KOPT-K1 (cell line): Measurements from ENCODE around the gene DBNDD2.

Source experiments
- H3K27ac ChIP-seq: fragments of 200-600 bp; sonication (generic); 2 replicates; pipeline ENCODE4 v1.5.1; 2016; ENCODE audit warnings: antibody characterized with exemption, mild to moderate bottlenecking, low read depth, low read length; ENCODE audit not compliant: poor library complexity, severe bottlenecking
- H3K36me3 ChIP-seq: fragments of 200-600 bp; sonication (generic); 2 replicates; pipeline ENCODE4 v1.5.1; 2017; ENCODE audit warnings: antibody characterized with exemption, mild to moderate bottlenecking, low read length, moderate library complexity; ENCODE audit not compliant: insufficient read depth
- H3K9me3 ChIP-seq: fragments of 200-600 bp; sonication (generic); 2 replicates; pipeline ENCODE4 v1.5.1; 2017; ENCODE audit warnings: antibody characterized with exemption, low read length, mild to moderate bottlenecking; ENCODE audit not compliant: insufficient read depth, poor library complexity, severe bottlenecking

Gene DBNDD2

GRCh38 chr20:45372646-45373352 lies 35.3 kb upstream of the DBNDD2 start:
- Histone ChIP-seq H3K36me3 (peaks cover 10% of the 10 kb centered on the region; the same call in 1 of the 2 replicates), H3K9me3 (no peaks in the 10 kb centered on the region), H3K27ac (no peak overlapping the region)

GRCh38 chr20:45373353-45374100 lies 34.6 kb upstream of the DBNDD2 start:
- no peaks in the 10 kb centered on the region for H3K9me3 ChIP-seq
- H3K36me3 ChIP-seq = peaks cover 2% of the 10 kb centered on the region; the same call in 1 of the 2 replicates
- peak overlapping the region; percentile 47 for H3K27ac ChIP-seq

GRCh38 chr20:45374101-45374467 lies 34.0 kb upstream of the DBNDD2 start:
- Histone ChIP-seq H3K36me3 (no peaks in the 10 kb centered on the region), H3K9me3 (no peaks in the 10 kb centered on the region), H3K27ac (no peak overlapping the region)

GRCh38 chr20:45374966-45375365 lies 33.1 kb upstream of the DBNDD2 start:
- Histone ChIP-seq H3K9me3 (no peaks in the 10 kb centered on the region), H3K36me3 (no peaks in the 10 kb centered on the region), H3K27ac (no peak overlapping the region)

GRCh38 chr20:45377269-45377668 lies 30.8 kb upstream of the DBNDD2 start:
- Histone ChIP-seq H3K27ac (no peak overlapping the region), H3K36me3 (no peaks in the 10 kb centered on the region), H3K9me3 (no peaks in the 10 kb centered on the region)

DNA sequence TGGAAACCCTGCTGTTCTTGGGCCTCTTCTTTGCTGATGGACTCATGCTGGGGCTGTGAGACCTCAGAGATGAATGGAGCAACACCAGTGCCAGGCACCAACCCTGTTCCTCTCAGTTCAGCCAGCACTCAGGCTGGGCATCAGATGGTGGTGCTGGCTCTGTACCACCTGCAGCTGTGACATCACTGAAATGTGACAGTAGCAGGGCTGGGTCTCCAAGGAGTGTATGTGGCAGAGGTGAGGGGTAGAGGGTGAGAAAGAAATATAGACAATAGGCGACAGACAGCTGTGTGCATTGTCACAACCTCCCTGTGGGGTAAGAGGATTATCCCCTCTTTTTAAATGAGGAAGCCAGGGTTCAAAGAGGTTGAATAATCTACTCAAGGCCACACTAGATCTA lies 29.9 kb upstream of the DBNDD2 start, which contains the start of gene TP53TG5:
TP53TG5 (minus strand) TSS at position 135 of the 400 bp plus-strand sequence; CDS start at position 46, 89 bp downstream.
- Histone ChIP-seq H3K9me3 (no peaks in the 10 kb centered on the region), H3K36me3 (no peaks in the 10 kb centered on the region), H3K27ac (no peak within 1 kb of the TSS)

- Histone ChIP-seq H3K9me3 (no peaks in the 10 kb centered on the region), H3K27ac (no peak overlapping the region), H3K36me3 (no peaks in the 10 kb centered on the region)
These were observed 20.8 kb upstream of the DBNDD2 start for GRCh38 chr20:45387274-45387673.

DNA sequence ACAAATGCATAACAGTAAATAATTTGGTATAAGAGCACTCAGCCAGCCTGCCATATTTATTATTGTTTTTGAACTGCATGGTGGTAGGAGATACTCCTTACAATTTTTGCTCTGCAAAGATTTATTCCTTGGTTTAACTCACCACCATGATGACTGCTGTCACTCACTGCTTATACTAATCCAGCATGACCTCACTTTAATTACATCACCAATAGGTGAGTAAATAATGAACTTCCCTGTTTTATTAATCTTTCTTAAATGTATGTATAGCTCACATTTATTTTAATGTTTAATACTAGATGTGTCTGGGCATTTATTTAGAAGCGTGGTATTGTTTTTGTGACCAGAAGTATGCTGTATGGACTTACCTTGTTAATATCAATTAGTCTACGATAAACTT lies 17.2 kb upstream of the DBNDD2 start:
- H3K36me3 ChIP-seq = no peaks in the 10 kb centered on the region
- no peaks in the 10 kb centered on the region for H3K9me3 ChIP-seq
- no peak overlapping the region for H3K27ac ChIP-seq

- no peak overlapping the region for H3K27ac ChIP-seq
- H3K36me3 ChIP-seq = no peaks in the 10 kb centered on the region
- H3K9me3 ChIP-seq = no peaks in the 10 kb centered on the region
These were observed 16.5 kb upstream of the DBNDD2 start for GRCh38 chr20:45391559-45391958.

GRCh38 chr20:45392733-45393132 lies 15.4 kb upstream of the DBNDD2 start:
- Histone ChIP-seq H3K36me3 (no peaks in the 10 kb centered on the region), H3K9me3 (no peaks in the 10 kb centered on the region), H3K27ac (no peak overlapping the region)

DNA sequence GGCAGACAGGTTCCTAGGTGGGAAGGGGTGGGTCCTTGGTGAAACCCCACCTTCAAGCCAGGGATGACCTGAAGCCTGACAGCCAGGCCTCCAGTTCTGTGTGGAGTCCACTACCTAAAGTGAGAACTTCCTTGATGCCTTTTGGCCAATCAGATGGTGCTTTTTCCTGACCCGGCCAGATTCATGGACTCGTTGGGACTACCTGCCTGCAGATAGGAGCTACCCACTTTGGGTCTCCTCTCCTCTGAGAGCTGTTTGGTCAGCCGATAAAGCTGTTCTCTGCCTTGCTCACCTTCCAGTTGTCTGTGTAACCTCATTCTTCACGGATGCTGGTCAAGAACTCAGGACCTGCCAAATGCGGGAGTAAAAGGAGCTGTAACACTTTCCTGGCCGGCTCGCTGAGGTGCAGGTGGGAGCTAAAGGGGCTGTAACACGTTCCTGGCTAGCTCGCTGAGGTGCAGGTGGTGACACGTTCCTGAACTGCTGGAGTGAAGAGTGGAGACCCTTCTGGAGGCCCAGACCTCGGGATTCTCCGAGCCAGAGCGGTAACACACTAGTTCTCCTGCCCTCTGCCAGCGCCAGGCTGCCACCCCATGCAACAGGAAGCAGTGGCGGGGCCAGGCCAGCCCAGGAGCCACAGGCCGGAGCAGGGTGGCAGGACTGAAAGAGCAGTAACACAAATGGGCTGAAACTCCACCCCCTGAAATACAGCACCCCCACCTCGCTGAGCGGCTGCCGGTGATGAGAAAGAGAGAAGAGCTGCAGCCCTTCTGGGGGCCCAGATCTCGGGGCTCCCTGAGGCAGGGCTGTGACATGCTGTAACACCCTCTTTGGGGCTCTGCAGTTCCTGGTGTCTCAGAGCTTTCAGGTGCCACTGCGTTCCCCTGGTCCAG lies 13.6 kb upstream of the DBNDD2 start:
- Histone ChIP-seq H3K9me3 (peaks cover 3% of the 10 kb centered on the region), H3K27ac (no peak overlapping the region), H3K36me3 (no peaks in the 10 kb centered on the region)

DNA sequence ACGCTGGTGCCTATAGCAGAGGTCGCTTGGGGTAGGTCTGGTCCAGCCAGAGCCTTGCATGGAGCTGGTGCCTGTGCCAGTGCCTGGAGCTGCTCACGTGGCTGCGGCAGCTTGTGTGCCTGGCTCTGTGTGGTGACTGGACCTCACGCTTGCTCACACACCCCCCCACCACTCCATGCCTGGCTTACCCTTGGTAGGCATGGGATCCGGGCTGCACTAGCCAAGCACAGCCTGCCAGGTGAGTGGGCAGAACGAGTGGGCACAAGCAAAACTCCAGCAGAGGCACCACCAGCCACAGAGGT lies 13.0 kb upstream of the DBNDD2 start:
- H3K36me3 ChIP-seq = no peaks in the 10 kb centered on the region
- H3K9me3 ChIP-seq = peaks cover 9% of the 10 kb centered on the region
- H3K27ac ChIP-seq = no peak overlapping the region

DNA sequence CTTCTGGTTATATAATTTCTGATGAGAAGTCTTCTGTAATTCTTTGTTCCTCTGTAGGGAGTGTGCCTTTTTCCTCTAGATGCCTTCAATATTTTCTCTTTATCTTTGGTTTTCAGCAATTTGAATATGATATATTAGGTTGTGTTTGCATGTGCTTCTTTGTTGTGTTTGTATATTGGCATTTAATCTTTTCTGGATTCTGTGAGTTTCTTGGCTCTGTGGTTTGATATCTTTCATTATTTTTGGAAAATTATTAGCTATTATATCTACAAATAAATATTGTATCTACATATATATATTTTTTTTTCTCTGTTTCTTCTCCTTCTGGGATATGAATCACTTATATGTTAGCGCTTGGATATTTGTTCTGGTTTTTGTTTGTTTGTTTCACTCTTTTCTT lies 9.1 kb upstream of the DBNDD2 start:
- Histone ChIP-seq H3K36me3 (no peaks in the 10 kb centered on the region), H3K27ac (no peak overlapping the region), H3K9me3 (peaks cover 34% of the 10 kb centered on the region)

- Histone ChIP-seq H3K9me3 (peaks cover 34% of the 10 kb centered on the region), H3K36me3 (no peaks in the 10 kb centered on the region), H3K27ac (no peak overlapping the region)
These were observed 7.6 kb upstream of the DBNDD2 start for GRCh38 chr20:45400346-45401031.

DNA sequence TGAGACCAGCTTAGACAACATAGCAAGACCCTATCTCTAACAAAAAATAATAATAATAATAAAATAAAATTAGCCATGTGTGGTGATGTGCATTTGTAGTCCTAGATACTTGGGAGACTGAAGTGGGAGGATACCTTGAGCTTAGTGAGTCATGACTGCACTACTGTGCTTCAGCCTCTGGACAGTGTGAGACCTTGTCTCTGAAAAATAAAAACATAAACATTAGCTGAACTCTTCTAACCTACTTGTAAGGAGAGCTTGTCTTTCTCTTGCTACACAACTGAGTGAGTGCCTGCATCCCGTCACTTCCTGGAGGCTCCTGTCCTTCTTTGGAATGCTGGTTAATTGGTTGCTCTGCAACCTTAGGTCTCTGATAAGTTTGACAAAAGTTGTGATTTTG lies 5.1 kb upstream of the DBNDD2 start:
- Histone ChIP-seq H3K27ac (no peak overlapping the region), H3K9me3 (peaks cover 34% of the 10 kb centered on the region), H3K36me3 (no peaks in the 10 kb centered on the region)
